Measurements from ENCODE around the gene CMTM5. TPM values are rescaled to one million over a fixed set of nuclear protein-coding genes. Genes with fewer than 3 reads are reported as not detected.
"Not testable (repeated sequence)": the region's sequence is repeated elsewhere in the genome, so short reads cannot be mapped to it uniquely, and the experiment has no call there.

CMTM5 gene
- total RNA-seq, 2 experiments from 2014 or later, result not detected

GRCh38 chr14:23398348-23398747 is 21.5 kb downstream of the CMTM5 start:
- Mint-ChIP-seq H3K36me3 (ENCODE audit: low read depth) (no peaks in the 10 kb centered on the region), H3K9me3 (no peaks in the 10 kb centered on the region), H3K27me3 (no peaks in the 10 kb centered on the region), H3K4me3 (no peak overlapping the region), H3K27ac (no peak overlapping the region), H3K4me1 (no peaks in the 10 kb centered on the region)
- POLR2A ChIA-PET, result no interaction called here
- CTCF ChIA-PET, result interaction anchor here (1.4 to 1.5 kb wide), 2 partner anchors 17 to 32 kb away, joined by 3 read pairs; no protein-coding TSS in a partner anchor
- DNase-seq, result no peak

DNA sequence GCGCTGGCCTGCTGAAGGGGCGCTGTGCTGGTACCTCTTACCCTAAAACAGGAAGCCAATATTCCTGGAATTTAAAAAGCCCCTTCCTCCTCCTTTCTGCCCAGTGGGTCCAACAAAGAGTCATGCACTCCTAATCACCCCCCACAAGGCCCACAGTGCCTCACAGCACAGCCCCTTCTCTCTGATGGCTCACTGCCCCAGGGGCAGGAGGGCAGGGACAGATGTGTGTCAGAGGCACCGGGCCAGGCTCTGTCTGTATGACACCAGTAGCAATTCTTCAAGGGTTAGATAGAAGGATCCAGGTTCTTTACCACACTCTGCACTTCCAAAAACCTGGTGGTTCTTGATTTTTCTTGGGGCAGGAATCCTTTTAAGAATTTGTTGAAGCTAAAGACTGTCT is 22.3 kb downstream of the CMTM5 start:
- Mint-ChIP-seq H3K27ac (no peak overlapping the region), H3K36me3 (ENCODE audit: low read depth) (no peaks in the 10 kb centered on the region), H3K4me1 (no peaks in the 10 kb centered on the region), H3K27me3 (no peaks in the 10 kb centered on the region), H3K4me3 (no peak overlapping the region), H3K9me3 (no peaks in the 10 kb centered on the region)
- CTCF ChIA-PET, result interaction anchor here (1.5 kb wide), 1 partner anchor 17 kb away, joined by 3 read pairs; no protein-coding TSS in a partner anchor
- no peak for DNase-seq
- POLR2A ChIA-PET, result no interaction called here

DNA sequence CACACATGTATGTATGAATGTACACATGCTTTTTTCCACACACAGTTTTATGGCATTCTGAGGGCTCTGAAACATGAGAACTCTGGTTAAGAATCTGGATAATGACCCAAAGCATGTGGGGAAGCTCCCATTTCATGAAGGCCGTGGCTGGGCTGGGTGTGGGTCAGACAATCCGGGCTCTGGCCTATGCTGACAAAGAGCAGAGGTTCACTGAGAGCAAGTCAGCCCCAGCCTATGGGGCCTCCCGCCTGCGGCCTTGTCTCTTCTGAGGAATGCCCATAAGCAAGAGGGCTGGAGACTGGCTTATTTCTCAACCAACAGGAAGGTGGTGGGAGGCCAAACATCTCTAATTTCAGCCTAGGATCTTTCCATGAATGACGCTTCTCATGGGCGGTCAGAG is 22.7 kb downstream of the CMTM5 start:
- CTCF ChIA-PET, result no interaction called here
- DNase-seq, result no peak
- H3K27ac Mint-ChIP-seq, result no peak overlapping the region
- H3K36me3 Mint-ChIP-seq (ENCODE audit: low read depth), result no peaks in the 10 kb centered on the region
- H3K4me3 Mint-ChIP-seq, result no peak overlapping the region
- no peaks in the 10 kb centered on the region for H3K4me1 Mint-ChIP-seq
- no peaks in the 10 kb centered on the region for H3K27me3 Mint-ChIP-seq
- POLR2A ChIA-PET, result no interaction called here
- no peaks in the 10 kb centered on the region for H3K9me3 Mint-ChIP-seq

GRCh38 chr14:23400496-23401149 is 23.8 kb downstream of the CMTM5 start:
- POLR2A ChIA-PET; CTCF ChIA-PET; H3K27ac Mint-ChIP-seq; H3K9me3 Mint-ChIP-seq; H3K27me3 Mint-ChIP-seq; DNase-seq; H3K4me1 Mint-ChIP-seq; H3K4me3 Mint-ChIP-seq; H3K36me3 Mint-ChIP-seq (ENCODE audit: low read depth): not testable (repeated sequence)

DNA sequence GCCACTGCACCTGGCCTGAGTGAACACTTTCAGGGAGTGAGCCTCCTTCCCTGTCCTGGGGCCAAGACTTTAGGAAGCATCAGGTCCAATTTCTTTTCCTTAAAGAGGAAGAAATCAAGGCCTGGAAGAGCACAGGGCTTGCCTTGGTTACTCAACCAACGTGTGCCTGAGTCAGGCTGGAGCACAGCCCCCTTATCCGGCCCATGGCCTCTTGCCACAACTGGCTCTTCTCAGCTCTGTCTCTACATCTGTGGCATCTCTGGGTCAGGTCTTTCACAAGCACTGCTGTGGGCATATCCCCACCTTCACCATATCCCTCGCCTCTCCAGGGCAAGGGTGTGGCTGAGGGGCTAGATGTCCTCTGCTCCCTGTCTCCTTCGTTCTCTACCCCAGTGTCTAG is 24.4 kb downstream of the CMTM5 start:
- H3K27me3 Mint-ChIP-seq, result no peaks in the 10 kb centered on the region
- no peaks in the 10 kb centered on the region for H3K36me3 Mint-ChIP-seq (ENCODE audit: low read depth)
- no peak overlapping the region for H3K4me3 Mint-ChIP-seq
- DNase-seq, result no peak
- no peak overlapping the region for H3K27ac Mint-ChIP-seq
- no peaks in the 10 kb centered on the region for H3K4me1 Mint-ChIP-seq
- H3K9me3 Mint-ChIP-seq, result no peaks in the 10 kb centered on the region
- ChIA-PET CTCF (no interaction called here), POLR2A (no interaction called here)

DNA sequence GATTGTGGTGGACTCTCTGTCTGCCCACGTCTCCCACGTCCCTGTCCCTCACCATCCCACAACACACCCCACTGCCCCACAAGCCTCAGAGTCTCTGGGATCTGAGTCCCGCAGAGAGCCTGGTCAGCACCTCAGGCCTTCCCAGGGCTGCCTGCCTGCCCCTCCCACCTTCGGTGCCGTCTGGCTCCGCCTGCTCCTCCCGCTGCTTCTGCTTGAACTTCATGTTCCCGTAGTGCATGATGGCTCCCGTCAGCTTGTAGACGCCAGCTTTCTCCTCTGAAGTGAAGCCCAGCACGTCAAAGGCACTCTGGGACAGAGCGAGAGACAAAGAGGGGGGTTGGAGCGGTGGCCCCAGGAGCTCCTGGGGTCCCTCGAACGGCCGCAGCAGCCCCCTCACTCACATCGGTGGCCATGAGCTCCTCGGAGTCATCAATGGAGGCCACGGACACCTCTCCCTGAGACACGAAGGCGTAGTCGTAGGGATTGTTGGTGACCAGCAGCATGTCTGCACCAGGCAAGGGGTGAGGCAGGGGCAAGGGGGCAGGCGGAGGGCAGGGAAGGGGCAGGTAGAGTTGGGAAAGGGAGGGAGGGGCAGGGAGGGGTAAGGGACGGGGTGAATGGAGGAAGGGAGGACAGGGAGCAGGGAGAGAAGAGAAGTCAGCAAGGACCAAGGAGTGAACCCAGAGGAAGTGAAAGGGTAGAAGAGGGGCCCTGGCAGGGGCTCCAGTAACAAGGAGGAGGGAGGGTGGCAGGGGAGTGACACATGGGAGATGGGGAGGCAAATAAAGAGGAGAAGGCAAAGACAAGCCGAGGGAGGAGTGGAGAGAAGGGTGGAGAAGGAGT is 25.7 kb downstream of the CMTM5 start:
- no peaks in the 10 kb centered on the region for H3K9me3 Mint-ChIP-seq
- no peaks in the 10 kb centered on the region for H3K4me1 Mint-ChIP-seq
- ChIA-PET POLR2A (no interaction called here), CTCF (interaction anchor here (1.0 kb wide), 1 partner anchor 44 kb away, joined by 3 read pairs; no protein-coding TSS in a partner anchor)
- DNase-seq, result no peak
- no peak overlapping the region for H3K4me3 Mint-ChIP-seq
- no peaks in the 10 kb centered on the region for H3K36me3 Mint-ChIP-seq (ENCODE audit: low read depth)
- no peaks in the 10 kb centered on the region for H3K27me3 Mint-ChIP-seq
- H3K27ac Mint-ChIP-seq, result no peak overlapping the region

GRCh38 chr14:23403139-23403438 is 26.2 kb downstream of the CMTM5 start:
- no peaks in the 10 kb centered on the region for H3K4me1 Mint-ChIP-seq
- ChIA-PET CTCF (interaction anchor here (1.0 kb wide), 1 partner anchor 45 kb away, joined by 3 read pairs; no protein-coding TSS in a partner anchor), POLR2A (no interaction called here)
- H3K27me3 Mint-ChIP-seq, result no peaks in the 10 kb centered on the region
- no peak overlapping the region for H3K27ac Mint-ChIP-seq
- H3K4me3 Mint-ChIP-seq, result no peak overlapping the region
- no peak for DNase-seq
- no peaks in the 10 kb centered on the region for H3K36me3 Mint-ChIP-seq (ENCODE audit: low read depth)
- no peaks in the 10 kb centered on the region for H3K9me3 Mint-ChIP-seq

GRCh38 chr14:23403908-23404307 is 27.1 kb downstream of the CMTM5 start:
- ChIA-PET CTCF (no interaction called here), POLR2A (no interaction called here)
- no peaks in the 10 kb centered on the region for H3K4me1 Mint-ChIP-seq
- no peaks in the 10 kb centered on the region for H3K9me3 Mint-ChIP-seq
- no peak for DNase-seq
- no peak overlapping the region for H3K27ac Mint-ChIP-seq
- H3K4me3 Mint-ChIP-seq, result no peak overlapping the region
- H3K36me3 Mint-ChIP-seq (ENCODE audit: low read depth), result no peaks in the 10 kb centered on the region
- no peaks in the 10 kb centered on the region for H3K27me3 Mint-ChIP-seq

GRCh38 chr14:23404331-23404900 is 27.6 kb downstream of the CMTM5 start:
- H3K27me3 Mint-ChIP-seq, result no peaks in the 10 kb centered on the region
- H3K4me1 Mint-ChIP-seq, result no peaks in the 10 kb centered on the region
- CTCF ChIA-PET, result no interaction called here
- POLR2A ChIA-PET, result no interaction called here
- H3K36me3 Mint-ChIP-seq (ENCODE audit: low read depth), result no peaks in the 10 kb centered on the region
- no peak overlapping the region for H3K27ac Mint-ChIP-seq
- H3K4me3 Mint-ChIP-seq, result no peak overlapping the region
- no peaks in the 10 kb centered on the region for H3K9me3 Mint-ChIP-seq
- DNase-seq, result no peak

GRCh38 chr14:23405096-23405495 is 28.2 kb downstream of the CMTM5 start:
- H3K27ac Mint-ChIP-seq, result no peak overlapping the region
- H3K36me3 Mint-ChIP-seq (ENCODE audit: low read depth), result no peaks in the 10 kb centered on the region
- no peaks in the 10 kb centered on the region for H3K27me3 Mint-ChIP-seq
- CTCF ChIA-PET, result no interaction called here
- H3K4me3 Mint-ChIP-seq, result no peak overlapping the region
- H3K9me3 Mint-ChIP-seq, result no peaks in the 10 kb centered on the region
- POLR2A ChIA-PET, result no interaction called here
- no peaks in the 10 kb centered on the region for H3K4me1 Mint-ChIP-seq
- DNase-seq, result no peak

DNA sequence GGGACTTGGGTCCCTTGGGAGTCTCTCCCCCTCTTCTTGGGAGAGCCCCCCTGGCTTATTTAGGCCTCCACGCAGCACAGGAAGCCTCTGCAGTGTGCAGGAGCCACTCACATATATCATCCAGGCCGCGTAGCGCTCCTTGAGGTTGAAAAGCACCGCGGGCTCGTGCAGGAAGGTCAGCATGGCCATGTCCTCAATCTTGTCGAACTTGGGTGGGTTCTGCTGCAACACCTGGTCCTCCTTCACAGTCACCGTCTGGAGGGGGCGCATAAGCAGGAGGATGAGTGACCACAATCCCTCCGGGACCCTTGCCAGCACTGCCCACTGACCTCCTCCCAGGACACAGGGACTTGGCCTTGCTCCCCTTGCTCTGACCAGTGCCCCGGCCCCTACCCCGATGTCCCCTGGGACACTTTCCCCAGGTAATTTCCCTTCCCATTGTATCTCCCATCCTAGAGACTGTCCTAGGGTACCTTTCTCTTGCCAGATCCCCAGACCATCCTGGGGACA is 28.7 kb downstream of the CMTM5 start:
- no peaks in the 10 kb centered on the region for H3K36me3 Mint-ChIP-seq (ENCODE audit: low read depth)
- no peak overlapping the region for H3K4me3 Mint-ChIP-seq
- H3K9me3 Mint-ChIP-seq, result no peaks in the 10 kb centered on the region
- H3K27me3 Mint-ChIP-seq, result no peaks in the 10 kb centered on the region
- no peak overlapping the region for H3K27ac Mint-ChIP-seq
- no peak for DNase-seq
- CTCF ChIA-PET, result no interaction called here
- no peaks in the 10 kb centered on the region for H3K4me1 Mint-ChIP-seq
- POLR2A ChIA-PET, result no interaction called here

DNA sequence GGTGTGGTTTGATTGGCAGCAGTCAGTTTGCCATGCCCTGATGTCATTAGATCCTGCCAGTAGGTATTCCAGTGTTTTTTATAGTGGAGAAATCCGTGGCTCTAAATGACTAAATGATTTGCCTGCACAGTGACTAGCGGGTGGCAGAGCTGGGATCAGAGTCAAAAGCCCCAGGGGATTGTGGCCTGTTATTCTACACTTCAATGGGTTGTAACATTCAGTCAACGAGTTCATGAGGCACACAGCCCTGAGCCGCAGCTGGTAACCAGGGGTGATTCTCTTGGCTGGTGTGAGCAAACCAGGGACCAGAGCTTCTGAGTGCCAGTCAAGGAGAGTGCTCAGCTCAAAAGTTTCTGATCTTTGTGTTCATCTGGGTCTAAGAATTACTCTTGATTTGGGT is 29.4 kb downstream of the CMTM5 start:
- ChIA-PET POLR2A (no interaction called here), CTCF (no interaction called here)
- DNase-seq, result no peak
- Mint-ChIP-seq H3K4me3 (no peak overlapping the region), H3K36me3 (ENCODE audit: low read depth) (no peaks in the 10 kb centered on the region), H3K27me3 (no peaks in the 10 kb centered on the region), H3K9me3 (no peaks in the 10 kb centered on the region), H3K4me1 (no peaks in the 10 kb centered on the region), H3K27ac (no peak overlapping the region)

GRCh38 chr14:23406725-23407355 is 30.0 kb downstream of the CMTM5 start:
- ChIA-PET CTCF (no interaction called here), POLR2A (no interaction called here)
- no peak for DNase-seq
- no peaks in the 10 kb centered on the region for H3K27me3 Mint-ChIP-seq
- H3K4me3 Mint-ChIP-seq, result no peak overlapping the region
- no peaks in the 10 kb centered on the region for H3K4me1 Mint-ChIP-seq
- H3K27ac Mint-ChIP-seq, result no peak overlapping the region
- no peaks in the 10 kb centered on the region for H3K9me3 Mint-ChIP-seq
- no peaks in the 10 kb centered on the region for H3K36me3 Mint-ChIP-seq (ENCODE audit: low read depth)

Data from activated CD4-positive, alpha-beta T cell treated with anti-CD3 and anti-CD28 coated beads, Interleukin-2, amount 10 ng/mL, durations not matched to agents 7 days and 5 days (primary cell).